ENCODE results near the gene CUL4A. TPM values are rescaled to one million over a fixed set of nuclear protein-coding genes. Genes with fewer than 3 reads are reported as not detected.
A peak's percentile ranks its signal among the peaks of the same experiment; 100 is the strongest.

The CUL4A gene
- total and polyA plus RNA-seq, 2 experiments from 2014 or later = 52.2 to 85.3 TPM

DNA sequence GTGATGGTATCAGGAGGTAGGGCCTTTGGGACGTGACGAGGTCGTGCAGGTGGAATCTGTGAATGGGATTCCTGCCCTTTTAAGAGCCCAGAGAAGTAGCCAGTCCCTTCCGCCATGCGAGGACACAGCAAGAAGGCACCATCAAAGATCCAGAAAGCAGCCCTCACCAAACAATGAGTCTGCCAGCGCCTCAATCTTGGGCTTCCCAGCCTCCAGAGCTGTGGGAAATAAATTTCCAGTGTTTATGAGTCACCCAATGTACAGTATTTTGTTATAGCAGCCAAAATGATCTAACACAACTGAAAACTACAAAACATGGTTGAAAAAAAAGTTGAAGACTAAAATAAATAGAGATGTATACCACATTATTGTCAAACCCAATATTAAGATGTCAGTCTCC, 70.7 kb downstream of the CUL4A start:
- Histone ChIP-seq H3K9me3 (ENCODE audit: low read depth) (no peaks in the 10 kb centered on the region), H3K4me3 (no peak overlapping the region), H3K4me2 (no peak overlapping the region), H3K27me3 (no peaks in the 10 kb centered on the region), H3K4me1 (ENCODE audit: insufficient read depth) (peaks cover 5% of the 10 kb centered on the region), H4K20me1 (ENCODE audit: insufficient read depth, poor library complexity, severe bottlenecking) (no peaks in the 10 kb centered on the region), H2AFZ (no peak overlapping the region), H3K9me2 (replicated peaks; ENCODE audit: insufficient read depth) (no peaks in the 10 kb centered on the region), H3K79me2 (no peaks in the 10 kb centered on the region), H3K27ac (no peak overlapping the region), H3K36me3 (replicated peaks; ENCODE audit: insufficient read depth, low read depth) (no peaks in the 10 kb centered on the region)
- DNase-seq (ENCODE audit: low spot score) = no peak
- TF ChIP-seq EZH2 (IDR thresholded peaks at IDR 0.05; ENCODE audit: borderline replicate concordance) (no peak), EZH2phosphoT487 (IDR thresholded peaks at IDR 0.05; ENCODE audit: low read depth, severe bottlenecking, unreplicated experiment) (no peak)
- TF ChIP-seq, protein P1, sequence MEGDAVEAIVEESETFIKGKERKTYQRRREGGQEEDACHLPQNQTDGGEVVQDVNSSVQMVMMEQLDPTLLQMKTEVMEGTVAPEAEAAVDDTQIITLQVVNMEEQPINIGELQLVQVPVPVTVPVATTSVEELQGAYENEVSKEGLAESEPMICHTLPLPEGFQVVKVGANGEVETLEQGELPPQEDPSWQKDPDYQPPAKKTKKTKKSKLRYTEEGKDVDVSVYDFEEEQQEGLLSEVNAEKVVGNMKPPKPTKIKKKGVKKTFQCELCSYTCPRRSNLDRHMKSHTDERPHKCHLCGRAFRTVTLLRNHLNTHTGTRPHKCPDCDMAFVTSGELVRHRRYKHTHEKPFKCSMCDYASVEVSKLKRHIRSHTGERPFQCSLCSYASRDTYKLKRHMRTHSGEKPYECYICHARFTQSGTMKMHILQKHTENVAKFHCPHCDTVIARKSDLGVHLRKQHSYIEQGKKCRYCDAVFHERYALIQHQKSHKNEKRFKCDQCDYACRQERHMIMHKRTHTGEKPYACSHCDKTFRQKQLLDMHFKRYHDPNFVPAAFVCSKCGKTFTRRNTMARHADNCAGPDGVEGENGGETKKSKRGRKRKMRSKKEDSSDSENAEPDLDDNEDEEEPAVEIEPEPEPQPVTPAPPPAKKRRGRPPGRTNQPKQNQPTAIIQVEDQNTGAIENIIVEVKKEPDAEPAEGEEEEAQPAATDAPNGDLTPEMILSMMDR (IDR thresholded peaks at IDR 0.05; ENCODE audit: poor library complexity) = no peak
- WGBS (ENCODE audit: low lambda C conversion rate, missing lambda C conversion rate) = 89% methylated on average over 6 of the region's 6 CpGs

DNA sequence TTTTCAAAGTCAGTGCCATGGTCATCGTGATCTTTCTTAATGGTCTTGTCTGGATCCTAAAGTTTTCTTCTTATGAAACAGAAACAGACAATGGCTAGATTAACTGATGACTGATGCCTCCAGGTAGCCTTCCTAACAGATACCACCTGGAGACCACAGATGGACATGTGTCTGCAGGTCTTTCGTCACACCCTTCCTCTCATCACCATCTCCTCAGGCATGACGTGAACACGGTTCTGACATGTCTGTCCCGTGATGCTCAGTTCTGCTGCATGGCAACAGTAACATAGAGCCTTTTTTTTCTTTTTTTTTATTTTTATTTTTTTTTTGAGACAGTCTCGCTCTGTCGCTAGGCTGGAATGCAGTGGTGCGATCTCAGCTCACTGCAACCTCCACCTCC, 74.5 kb downstream of the CUL4A start:
- H2AFZ ChIP-seq = no peak overlapping the region
- H3K9me3 ChIP-seq (ENCODE audit: low read depth) = no peaks in the 10 kb centered on the region
- H3K27ac ChIP-seq = no peak overlapping the region
- H3K9me2 ChIP-seq (replicated peaks; ENCODE audit: insufficient read depth) = no peaks in the 10 kb centered on the region
- TF ChIP-seq, protein P1 (IDR thresholded peaks at IDR 0.05; ENCODE audit: poor library complexity) = no peak
- TF ChIP-seq EZH2 (IDR thresholded peaks at IDR 0.05; ENCODE audit: borderline replicate concordance) = no peak
- TF ChIP-seq EZH2phosphoT487 (IDR thresholded peaks at IDR 0.05; ENCODE audit: low read depth, severe bottlenecking, unreplicated experiment) = no peak
- no peak overlapping the region for H3K4me3 ChIP-seq
- H3K36me3 ChIP-seq (replicated peaks; ENCODE audit: insufficient read depth, low read depth) = no peaks in the 10 kb centered on the region
- WGBS (ENCODE audit: low lambda C conversion rate, missing lambda C conversion rate) = 92% methylated on average over 8 of the region's 8 CpGs
- no peaks in the 10 kb centered on the region for H3K79me2 ChIP-seq
- H3K4me2 ChIP-seq = no peak overlapping the region
- no peaks in the 10 kb centered on the region for H3K4me1 ChIP-seq (ENCODE audit: insufficient read depth)
- no peak for DNase-seq (ENCODE audit: low spot score)
- no peaks in the 10 kb centered on the region for H4K20me1 ChIP-seq (ENCODE audit: insufficient read depth, poor library complexity, severe bottlenecking)
- no peaks in the 10 kb centered on the region for H3K27me3 ChIP-seq

DNA sequence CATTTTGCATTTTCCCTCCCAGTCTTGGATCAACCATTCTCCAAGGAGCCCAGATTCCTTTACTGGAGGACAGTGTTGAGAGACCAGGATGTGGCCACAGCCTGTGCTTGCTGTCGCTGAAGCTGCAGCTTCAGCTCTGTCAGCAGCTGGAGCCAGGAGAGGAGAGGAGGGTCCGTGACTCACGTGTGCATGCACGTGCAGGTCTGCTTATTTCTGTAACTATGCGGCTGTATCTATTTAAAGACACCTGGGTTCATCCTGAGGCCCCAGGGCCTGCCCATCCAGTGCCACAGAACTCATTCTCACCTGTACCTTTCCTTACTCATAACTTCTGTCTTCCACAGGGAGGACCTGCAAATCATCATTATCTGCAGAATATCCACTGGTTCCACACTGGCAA, 79.5 kb downstream of the CUL4A start:
- no peak for DNase-seq (ENCODE audit: low spot score)
- no peak overlapping the region for H3K27ac ChIP-seq
- H4K20me1 ChIP-seq (ENCODE audit: insufficient read depth, poor library complexity, severe bottlenecking) = no peaks in the 10 kb centered on the region
- peaks cover 8% of the 10 kb centered on the region for H3K27me3 ChIP-seq
- H3K36me3 ChIP-seq (replicated peaks; ENCODE audit: insufficient read depth, low read depth) = no peaks in the 10 kb centered on the region
- H3K4me2 ChIP-seq = no peak overlapping the region
- WGBS (ENCODE audit: low lambda C conversion rate, missing lambda C conversion rate) = 62% methylated on average over 5 of the region's 5 CpGs
- H3K9me3 ChIP-seq (ENCODE audit: low read depth) = no peaks in the 10 kb centered on the region
- no peaks in the 10 kb centered on the region for H3K4me1 ChIP-seq (ENCODE audit: insufficient read depth)
- no peaks in the 10 kb centered on the region for H3K79me2 ChIP-seq
- no peak overlapping the region for H2AFZ ChIP-seq
- no peaks in the 10 kb centered on the region for H3K9me2 ChIP-seq (replicated peaks; ENCODE audit: insufficient read depth)
- no peak overlapping the region for H3K4me3 ChIP-seq
- TF ChIP-seq, protein P1 (IDR thresholded peaks at IDR 0.05; ENCODE audit: poor library complexity) = no peak
- TF ChIP-seq EZH2phosphoT487 (IDR thresholded peaks at IDR 0.05; ENCODE audit: low read depth, severe bottlenecking, unreplicated experiment) (no peak), EZH2 (IDR thresholded peaks at IDR 0.05; ENCODE audit: borderline replicate concordance) (no peak)

- Histone ChIP-seq H3K9me3 (ENCODE audit: low read depth) (no peaks in the 10 kb centered on the region), H3K4me2 (no peak overlapping the region), H3K4me3 (no peak overlapping the region), H2AFZ (no peak overlapping the region), H4K20me1 (ENCODE audit: insufficient read depth, poor library complexity, severe bottlenecking) (no peaks in the 10 kb centered on the region), H3K36me3 (replicated peaks; ENCODE audit: insufficient read depth, low read depth) (no peaks in the 10 kb centered on the region), H3K27me3 (peaks cover 8% of the 10 kb centered on the region), H3K9me2 (replicated peaks; ENCODE audit: insufficient read depth) (no peaks in the 10 kb centered on the region), H3K27ac (peak overlapping the region; percentile 23), H3K79me2 (peaks cover under 1% of the 10 kb centered on the region), H3K4me1 (ENCODE audit: insufficient read depth) (peaks cover 1% of the 10 kb centered on the region)
- TF ChIP-seq EZH2 (IDR thresholded peaks at IDR 0.05; ENCODE audit: borderline replicate concordance) (no peak), EZH2phosphoT487 (IDR thresholded peaks at IDR 0.05; ENCODE audit: low read depth, severe bottlenecking, unreplicated experiment) (no peak)
- TF ChIP-seq, protein P1 (IDR thresholded peaks at IDR 0.05; ENCODE audit: poor library complexity) = no peak
- 78% methylated on average over 2 of the region's 2 CpGs for WGBS (ENCODE audit: low lambda C conversion rate, missing lambda C conversion rate)
- no peak for DNase-seq (ENCODE audit: low spot score)
Observed at GRCh38 chr13:113291129-113291528, 81.7 kb downstream of the CUL4A start.
